CD4-positive, alpha-beta memory T cell (primary cell): ENCODE data around the gene FIGNL2. TPM values are rescaled to one million over a fixed set of nuclear protein-coding genes. Genes with fewer than 3 reads are reported as not detected.
A peak's percentile ranks its signal among the peaks of the same experiment; 100 is the strongest.
"Not testable (repeated sequence)": the region's sequence is repeated elsewhere in the genome, so short reads cannot be mapped to it uniquely, and the experiment has no call there.

ENCODE experiments used
- CTCF ChIA-PET: fragments of 350-600 bp; sonication (Branson Sonifier 250); formaldehyde crosslinking; loops from one replicate; lab custom pipeline; 2021; ENCODE audit warnings: inconsistent platforms; ENCODE audit not compliant: partially characterized antibody; lab: Charles Lee
- POLR2A ChIA-PET: fragments of 350-600 bp; sonication (Branson Sonifier 250); formaldehyde crosslinking; loops from one replicate; lab custom pipeline; 2021; ENCODE audit not compliant: partially characterized antibody; lab: Charles Lee
- DNase-seq, 5 donors: peaks; one replicate each; pipeline versions ENCODE4 v3.0.0 to v3.0.0-alpha.2; 2020 to 2022; ENCODE audit warnings: mixed read lengths in 1 of 5
- H3K27ac ChIP-seq: one replicate; pipeline ENCODE4 v1.7.0; 2013; ENCODE audit warnings: low read depth, low read length
- H3K27me3 ChIP-seq: 2 replicates; pipeline ENCODE4 v1.7.0; 2013; ENCODE audit warnings: mild to moderate bottlenecking, low read length, moderate library complexity; ENCODE audit not compliant: insufficient read depth
- H3K36me3 ChIP-seq: 2 replicates; pipeline ENCODE4 v1.7.0; 2013; ENCODE audit warnings: mild to moderate bottlenecking, low read length, moderate library complexity; ENCODE audit not compliant: insufficient read depth
- H3K4me1 ChIP-seq: 2 replicates; pipeline ENCODE4 v1.7.0; 2013; ENCODE audit warnings: mild to moderate bottlenecking, low read length, moderate library complexity; ENCODE audit not compliant: insufficient read depth
- H3K4me3 ChIP-seq, 2 donors: one replicate each; pipeline ENCODE4 v1.7.0; 2013; ENCODE audit warnings: low read length in 2 of 2, mild to moderate bottlenecking in 1 of 2
- H3K9me3 ChIP-seq, 2 donors: one replicate each; pipeline ENCODE4 v1.7.0; 2013; ENCODE audit warnings: low read length in 2 of 2, control low read depth in 1 of 2; ENCODE audit not compliant: control insufficient read depth in 1 of 2
- H3K27ac Mint-ChIP-seq, 7 donors: one replicate each; pipeline ENCODE4 v1.8.0; 2020 to 2021; ENCODE audit warnings: mixed read lengths in 7 of 7, mild to moderate bottlenecking in 6 of 7, inconsistent platforms in 3 of 7, moderate library complexity in 3 of 7
- H3K27me3 Mint-ChIP-seq, 2 donors: one replicate each; pipeline ENCODE4 v1.8.0; 2020 to 2021; ENCODE audit warnings: mixed read lengths in 2 of 2
- H3K36me3 Mint-ChIP-seq, 2 donors: one replicate each; pipeline ENCODE4 v1.8.0; 2020 to 2021; ENCODE audit warnings: mixed read lengths in 2 of 2, inconsistent platforms in 1 of 2, mild to moderate bottlenecking in 1 of 2
- H3K4me1 Mint-ChIP-seq, 4 donors: one replicate each; pipeline ENCODE4 v1.8.0; 2020 to 2021; ENCODE audit warnings: mixed read lengths in 4 of 4, mild to moderate bottlenecking in 1 of 4
- H3K4me3 Mint-ChIP-seq, 8 donors: one replicate each; pipeline ENCODE4 v1.8.0; 2020 to 2021; ENCODE audit warnings: mixed read lengths in 8 of 8, mild to moderate bottlenecking in 7 of 8, moderate library complexity in 6 of 8, inconsistent platforms in 3 of 8
- H3K9me3 Mint-ChIP-seq, 8 donors: one replicate each; pipeline ENCODE4 v1.8.0; 2020 to 2021; ENCODE audit warnings: mixed read lengths in 8 of 8, mild to moderate bottlenecking in 5 of 8, inconsistent platforms in 3 of 8, moderate library complexity in 1 of 8
- intact Hi-C: fragments of 100-400 bp; cut with micrococcal nuclease; formaldehyde crosslinking; loops from one replicate; pipeline ENCODE4 v1.15.1; 2023
- polyA plus RNA-seq, 2 donors: library from polyadenylated mRNA; unstranded; fragments of 300-500 nt; fragmentation: Illumina TruSeq; gene quantifications; one replicate each; pipeline ENCODE4 v1.2.3, GENCODE V29; 2021
- total RNA-seq, 2 experiments: library from RNA; stranded (reverse); gene quantifications; one replicate each; pipeline ENCODE4 v1.2.3, GENCODE V29; 2021

Gene FIGNL2
- total and polyA plus RNA-seq, 4 experiments from 2014 or later: 0.10 to 1.5 (median 1.2) TPM; not detected in 1

GRCh38 chr12:51886021-51886710, 37.6 kb upstream of the FIGNL2 start:
- ChIA-PET CTCF (interaction anchor here (0.7 to 2.7 kb wide), 13 partner anchors 10 to 139 kb away, joined by 3 to 15 read pairs (median 5); no protein-coding TSS in a partner anchor), POLR2A (interaction anchor here (0.6 to 1.9 kb wide), 7 partner anchors 17 to 1877 kb away, joined by 3 to 9 read pairs (median 3); partner anchors contain the start of gene ATG101)
- Mint-ChIP-seq H3K27ac (peak overlapping the region; percentile 45 to 88 (median 83)), H3K9me3 (peaks cover 0 to 4% (median 0%) of the 10 kb centered on the region in 8 donors), H3K27me3 (no peaks in the 10 kb centered on the region), H3K4me1 (peaks cover 7 to 17% (median 11%) of the 10 kb centered on the region in 4 donors), H3K4me3 (peak overlapping the region in 6 of 8 donors; percentile 17 to 60 (median 54)), H3K36me3 (no peaks in the 10 kb centered on the region)
- Histone ChIP-seq H3K36me3 (no peaks in the 10 kb centered on the region), H3K9me3 (no peaks in the 10 kb centered on the region), H3K4me3 (no peak overlapping the region), H3K27me3 (no peaks in the 10 kb centered on the region), H3K27ac (no peak overlapping the region), H3K4me1 (peaks cover 14% of the 10 kb centered on the region)
- DNase-seq: peak; percentile 41 to 56 (median 45)
- intact Hi-C loops: no loop called here

DNA sequence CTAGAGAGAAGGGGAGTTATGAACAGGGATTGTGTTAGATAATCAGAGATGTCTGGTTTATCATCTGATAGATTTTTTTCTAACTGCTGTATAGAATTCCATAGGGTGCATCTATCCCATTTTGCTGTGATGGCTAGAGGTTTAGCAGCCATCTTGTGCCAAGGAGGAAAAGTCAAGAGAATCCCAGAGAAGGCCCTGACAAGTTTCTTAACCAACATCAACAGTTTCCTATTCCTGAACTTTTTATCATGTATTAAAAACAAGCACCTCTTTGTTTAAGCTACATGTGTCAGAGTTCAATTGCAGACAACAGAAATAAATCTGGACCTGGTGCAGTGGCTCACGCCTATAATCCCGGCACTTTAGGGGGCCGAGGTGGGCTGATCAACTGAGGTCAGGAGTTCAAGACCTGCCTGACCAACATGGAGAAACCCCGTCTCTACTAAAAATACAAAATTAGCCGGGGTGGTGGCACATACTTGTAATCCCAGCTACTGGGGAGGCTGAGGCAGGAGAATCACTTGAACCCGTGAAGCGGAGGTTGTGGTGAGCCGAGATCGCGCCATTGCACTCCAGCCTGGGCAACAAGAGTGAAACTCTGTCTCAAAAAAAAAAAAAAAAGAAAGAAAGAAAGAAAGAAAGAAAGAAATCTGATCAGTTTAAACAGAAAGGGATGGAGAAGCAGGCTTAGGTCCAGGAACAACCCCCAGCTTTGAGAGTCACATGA, 36.9 kb upstream of the FIGNL2 start:
- H3K4me1 ChIP-seq: peaks cover 14% of the 10 kb centered on the region
- H3K27me3 Mint-ChIP-seq, DNase-seq, intact Hi-C loops, H3K36me3 Mint-ChIP-seq, H3K4me3 ChIP-seq, H3K36me3 ChIP-seq, H3K9me3 Mint-ChIP-seq, H3K9me3 ChIP-seq, H3K27ac ChIP-seq, H3K27me3 ChIP-seq: not testable (repeated sequence)
- ChIA-PET CTCF (interaction anchor here (0.7 to 2.7 kb wide), 13 partner anchors 10 to 140 kb away, joined by 3 to 15 read pairs (median 5); no protein-coding TSS in a partner anchor), POLR2A (interaction anchor here (0.6 to 1.9 kb wide), 7 partner anchors 18 to 1876 kb away, joined by 3 to 9 read pairs (median 3); partner anchors contain the start of gene ATG101)
- peak overlapping the region in 6 of 8 donors; percentile 17 to 60 (median 54) for H3K4me3 Mint-ChIP-seq
- H3K4me1 Mint-ChIP-seq: peaks cover 7 to 17% (median 11%) of the 10 kb centered on the region in 4 donors
- H3K27ac Mint-ChIP-seq: peak overlapping the region; percentile 45 to 88 (median 83)

DNA sequence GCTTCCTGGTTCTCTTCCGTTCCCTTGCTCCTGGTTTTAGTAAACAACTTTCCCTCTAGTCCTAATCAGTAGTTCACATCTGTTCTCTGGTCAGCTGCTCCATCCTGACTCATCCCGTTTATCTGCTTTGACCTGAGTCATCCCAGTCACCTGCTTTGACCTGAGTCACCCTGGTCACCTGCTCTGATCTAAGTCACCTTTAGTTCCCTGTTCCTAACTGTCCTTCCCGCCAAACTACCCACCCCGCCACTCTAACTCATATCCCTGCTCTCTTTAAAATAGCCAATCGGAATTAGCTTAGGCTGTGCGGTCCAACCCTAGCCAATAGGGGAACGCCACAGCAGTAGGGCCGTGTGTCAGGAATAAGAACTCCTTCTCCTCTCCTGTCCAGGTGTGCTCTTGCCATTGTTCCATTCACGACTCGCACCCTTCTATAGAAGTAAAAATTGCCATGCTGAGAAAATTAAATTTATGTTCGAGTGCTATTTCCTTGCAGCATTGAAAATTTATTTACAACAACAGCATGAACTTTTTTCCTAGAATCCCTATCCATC, 36.2 kb upstream of the FIGNL2 start:
- no peaks in the 10 kb centered on the region for H3K27me3 ChIP-seq
- H3K4me3 ChIP-seq: no peak overlapping the region
- H3K36me3 ChIP-seq: no peaks in the 10 kb centered on the region
- H3K4me1 ChIP-seq: peaks cover 14% of the 10 kb centered on the region
- CTCF ChIA-PET: interaction anchor here (1.3 to 2.7 kb wide), 5 partner anchors 9 to 108 kb away, joined by 4 to 15 read pairs (median 7); no protein-coding TSS in a partner anchor
- no peak overlapping the region for H3K27ac ChIP-seq
- H3K27ac Mint-ChIP-seq: peak overlapping the region in 2 of 7 donors; percentile 22 to 61
- peaks cover 0 to 4% (median 0%) of the 10 kb centered on the region in 8 donors for H3K9me3 Mint-ChIP-seq
- POLR2A ChIA-PET: no interaction called here
- peaks cover 7 to 17% (median 11%) of the 10 kb centered on the region in 4 donors for H3K4me1 Mint-ChIP-seq
- no peaks in the 10 kb centered on the region for H3K27me3 Mint-ChIP-seq
- intact Hi-C loops: no loop called here
- no peaks in the 10 kb centered on the region for H3K36me3 Mint-ChIP-seq
- H3K4me3 Mint-ChIP-seq: peak overlapping the region in 1 of 8 donors; percentile 38
- DNase-seq: no peak
- no peaks in the 10 kb centered on the region for H3K9me3 ChIP-seq

DNA sequence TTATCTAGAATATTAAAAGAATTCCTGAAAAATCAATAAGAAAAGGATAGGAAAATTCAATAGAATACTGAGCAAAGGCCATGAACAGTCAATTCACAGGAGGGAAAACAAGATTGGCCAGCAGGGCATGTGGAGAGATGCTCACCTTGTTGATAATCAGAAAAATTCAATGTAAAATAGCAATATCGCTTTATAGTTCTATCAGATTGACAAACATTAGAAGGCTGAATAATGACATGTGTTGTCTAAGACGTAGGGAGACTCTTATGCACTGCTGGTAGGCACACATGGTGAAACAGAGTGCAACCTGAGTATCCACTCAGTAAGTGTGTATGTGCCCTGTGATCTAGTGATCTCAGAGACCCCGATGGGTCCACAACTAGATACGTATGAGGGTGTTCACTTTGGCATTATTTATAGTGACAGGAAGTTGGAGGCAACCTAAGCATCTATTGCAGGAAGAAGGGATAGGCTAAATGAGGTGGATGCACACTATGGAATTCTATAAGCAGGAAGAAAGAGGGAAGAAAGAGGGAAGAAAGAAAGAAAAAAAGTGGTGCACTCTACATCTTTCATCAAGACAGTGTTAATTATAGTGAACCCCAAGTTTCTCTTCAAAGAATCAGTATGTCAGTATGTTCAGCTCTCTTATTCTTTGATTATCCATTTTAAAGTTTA, 35.6 kb upstream of the FIGNL2 start:
- Histone ChIP-seq H3K27me3 (no peaks in the 10 kb centered on the region), H3K9me3 (no peaks in the 10 kb centered on the region), H3K4me3 (no peak overlapping the region), H3K36me3 (no peaks in the 10 kb centered on the region), H3K27ac (no peak overlapping the region), H3K4me1 (peaks cover 14% of the 10 kb centered on the region)
- intact Hi-C loops: no loop called here
- Mint-ChIP-seq H3K27me3 (peaks cover 2% of the 10 kb centered on the region in 2 donors), H3K27ac (peak overlapping the region in 2 of 7 donors; percentile 43 to 54), H3K4me1 (peaks cover 7 to 17% (median 11%) of the 10 kb centered on the region in 4 donors), H3K4me3 (no peak overlapping the region), H3K9me3 (peaks cover 0 to 4% (median 0%) of the 10 kb centered on the region in 8 donors), H3K36me3 (no peaks in the 10 kb centered on the region)
- DNase-seq: no peak
- ChIA-PET POLR2A (no interaction called here), CTCF (interaction anchor here (0.5 to 1.3 kb wide), 2 partner anchors 20 to 80 kb away, joined by 3 to 4 read pairs; no protein-coding TSS in a partner anchor)

DNA sequence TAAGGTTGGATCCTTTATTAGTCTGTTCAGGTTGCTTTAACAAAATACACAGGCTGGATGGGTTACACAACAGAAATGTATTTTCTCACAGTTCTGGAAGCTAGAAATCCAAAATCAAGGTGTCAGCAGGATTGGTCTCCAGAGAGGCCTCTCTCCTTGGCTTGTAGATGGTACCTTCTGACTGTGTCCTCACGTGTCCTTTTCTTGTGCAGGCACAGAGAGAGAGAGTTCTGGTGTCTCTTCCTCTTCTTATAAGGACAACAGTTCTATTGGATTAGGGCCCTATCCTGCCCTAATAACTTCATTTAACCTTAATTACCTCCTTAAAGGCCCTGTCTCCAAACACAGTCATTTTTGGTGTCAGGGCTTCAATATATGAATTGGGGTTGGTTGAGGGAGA, 34.8 kb upstream of the FIGNL2 start:
- Mint-ChIP-seq H3K9me3 (peaks cover 0 to 4% (median 0%) of the 10 kb centered on the region in 8 donors), H3K36me3 (no peaks in the 10 kb centered on the region), H3K4me3 (no peak overlapping the region), H3K4me1 (peaks cover 7 to 17% (median 11%) of the 10 kb centered on the region in 4 donors), H3K27me3 (peaks cover 2 to 5% of the 10 kb centered on the region in 2 donors), H3K27ac (no peak overlapping the region)
- Histone ChIP-seq H3K27me3 (no peaks in the 10 kb centered on the region), H3K36me3 (no peaks in the 10 kb centered on the region), H3K27ac (no peak overlapping the region), H3K4me1 (peaks cover 14% of the 10 kb centered on the region), H3K9me3 (no peaks in the 10 kb centered on the region), H3K4me3 (no peak overlapping the region)
- CTCF ChIA-PET: interaction anchor here (1.3 kb wide), 1 partner anchor 20 kb away, joined by 4 read pairs; no protein-coding TSS in a partner anchor
- DNase-seq: no peak
- intact Hi-C loops: no loop called here
- POLR2A ChIA-PET: no interaction called here

DNA sequence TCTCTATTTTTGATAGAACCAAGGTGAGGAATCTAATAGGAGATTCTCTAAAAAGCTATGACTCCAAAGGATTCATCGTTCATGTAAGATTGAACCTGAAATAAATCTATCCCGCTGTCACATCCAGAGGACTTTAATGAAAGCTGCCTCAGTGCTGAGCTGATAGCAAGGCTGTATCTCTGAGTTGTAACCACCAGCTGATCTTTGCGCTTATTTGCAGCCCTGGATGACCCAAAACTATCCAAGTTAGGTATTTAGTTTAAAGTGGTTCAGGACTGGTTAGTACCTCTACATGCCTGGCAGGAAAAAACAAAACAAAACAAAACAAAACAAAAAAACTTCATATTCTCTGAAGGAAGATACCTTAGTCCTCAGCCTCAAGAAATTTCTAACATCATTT, 30.6 kb upstream of the FIGNL2 start:
- Histone ChIP-seq H3K36me3 (no peaks in the 10 kb centered on the region), H3K4me1 (no peaks in the 10 kb centered on the region), H3K4me3 (no peak overlapping the region), H3K27me3 (no peaks in the 10 kb centered on the region), H3K27ac (no peak overlapping the region), H3K9me3 (no peaks in the 10 kb centered on the region)
- Mint-ChIP-seq H3K27me3 (peaks cover 3 to 9% of the 10 kb centered on the region in 2 donors), H3K4me3 (no peak overlapping the region), H3K9me3 (peaks cover 0 to 2% (median 0%) of the 10 kb centered on the region in 8 donors), H3K27ac (no peak overlapping the region), H3K4me1 (no peaks in the 10 kb centered on the region), H3K36me3 (no peaks in the 10 kb centered on the region)
- intact Hi-C loops: loop anchor here (5.0 kb wide), 2 partner anchors 57 to 457 kb away; partner anchors contain the start of gene SLC4A8
- DNase-seq: no peak
- CTCF ChIA-PET: interaction anchor here (0.7 to 1.1 kb wide), 3 partner anchors 43 to 91 kb away, joined by 4 to 6 read pairs (median 4); no protein-coding TSS in a partner anchor
- POLR2A ChIA-PET: no interaction called here
